Keratinocyte (primary cell): ENCODE measurements around the gene RAMACL.

Source experiments
- EZH2 ChIP-seq: IDR thresholded peaks from one replicate; pipeline ENCODE4 v1.6.1; 2012; ENCODE audit warnings: inconsistent platforms, mild to moderate bottlenecking, low read length, moderate library complexity
- TF ChIP-seq, protein P1 (sequence below), 3 experiments: IDR thresholded peaks in 1 of 3; conservative IDR thresholded peaks in 1 of 3; optimal IDR thresholded peaks in 1 of 3; 2 replicates in 2 of 3; 3 replicates in 1 of 3; pipeline versions ENCODE3 to v1.5.1; 2011; ENCODE audit warnings: low read length in 3 of 3, mild to moderate bottlenecking in 3 of 3, moderate library complexity in 2 of 3, control low read depth in 1 of 3, inconsistent platforms in 1 of 3; ENCODE audit not compliant: insufficient read depth in 2 of 3; ENCODE audit errors: extremely low read depth in 1 of 3

- no peak for TF ChIP-seq EZH2
- TF ChIP-seq, protein P1, sequence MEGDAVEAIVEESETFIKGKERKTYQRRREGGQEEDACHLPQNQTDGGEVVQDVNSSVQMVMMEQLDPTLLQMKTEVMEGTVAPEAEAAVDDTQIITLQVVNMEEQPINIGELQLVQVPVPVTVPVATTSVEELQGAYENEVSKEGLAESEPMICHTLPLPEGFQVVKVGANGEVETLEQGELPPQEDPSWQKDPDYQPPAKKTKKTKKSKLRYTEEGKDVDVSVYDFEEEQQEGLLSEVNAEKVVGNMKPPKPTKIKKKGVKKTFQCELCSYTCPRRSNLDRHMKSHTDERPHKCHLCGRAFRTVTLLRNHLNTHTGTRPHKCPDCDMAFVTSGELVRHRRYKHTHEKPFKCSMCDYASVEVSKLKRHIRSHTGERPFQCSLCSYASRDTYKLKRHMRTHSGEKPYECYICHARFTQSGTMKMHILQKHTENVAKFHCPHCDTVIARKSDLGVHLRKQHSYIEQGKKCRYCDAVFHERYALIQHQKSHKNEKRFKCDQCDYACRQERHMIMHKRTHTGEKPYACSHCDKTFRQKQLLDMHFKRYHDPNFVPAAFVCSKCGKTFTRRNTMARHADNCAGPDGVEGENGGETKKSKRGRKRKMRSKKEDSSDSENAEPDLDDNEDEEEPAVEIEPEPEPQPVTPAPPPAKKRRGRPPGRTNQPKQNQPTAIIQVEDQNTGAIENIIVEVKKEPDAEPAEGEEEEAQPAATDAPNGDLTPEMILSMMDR (optimal IDR thresholded peaks at IDR 0.05 in 1 of 3, IDR thresholded peaks at IDR 0.05 in 1 of 3, conservative IDR thresholded peaks at IDR 0.05 in 1 of 3; ENCODE audit: extremely low read depth in 1 of 3, insufficient read depth in 2 of 3, low read length in 3 of 3), result no peak
Measured at GRCh38 chr6:166624275-166624674, 37.8 kb upstream of the RAMACL start.
